NCI-H82 (cell line): ENCODE data around the gene PMEL.
"Not testable (repeated sequence)": the region's sequence is repeated elsewhere in the genome, so short reads cannot be mapped to it uniquely, and the experiment has no call there.

Experiments
- DNase-seq: peaks from one replicate; lab custom pipeline; 2025; lab: John Stamatoyannopoulos, UW

The PMEL gene

GRCh38 chr12:55983232-55983842, 17.5 kb upstream of the PMEL start:
- no peak for DNase-seq

GRCh38 chr12:55982319-55982936, 16.6 kb upstream of the PMEL start:
- DNase-seq, result no peak

GRCh38 chr12:55981882-55982281, 16.0 kb upstream of the PMEL start:
- DNase-seq, result not testable (repeated sequence)

- no peak for DNase-seq
Measured at GRCh38 chr12:55979069-55979468, 13.2 kb upstream of the PMEL start.

GRCh38 chr12:55978393-55978792, 12.6 kb upstream of the PMEL start:
- DNase-seq, result no peak

GRCh38 chr12:55974308-55974730, 8.5 kb upstream of the PMEL start:
- DNase-seq, result peak; percentile 77

GRCh38 chr12:55973599-55974307, 7.9 kb upstream of the PMEL start, which contains the start of gene RAB5B:
TSS of gene RAB5B (plus strand) at chr12:55974078. CDS start at chr12:55986961, 12,883 bp downstream.
- peak; percentile 100 for DNase-seq

- peak; percentile 45 for DNase-seq
Measured at GRCh38 chr12:55972911-55973598, 7.2 kb upstream of the PMEL start.

GRCh38 chr12:55972456-55972855, 6.6 kb upstream of the PMEL start:
- no peak for DNase-seq

- no peak for DNase-seq
Measured at GRCh38 chr12:55972042-55972441, 6.2 kb upstream of the PMEL start.

- DNase-seq, result no peak
Measured at GRCh38 chr12:55970775-55971174, 4.9 kb upstream of the PMEL start.

GRCh38 chr12:55969356-55969755, 3.5 kb upstream of the PMEL start:
- DNase-seq, result no peak

GRCh38 chr12:55966408-55967281, 803 bp upstream of the PMEL start, which contains the start of gene CDK2:
TSS of gene CDK2 (plus strand) at chr12:55966830. CDS start at chr12:55967009, 179 bp downstream.
- DNase-seq, result peak; percentile 93

GRCh38 chr12:55965240-55965639, 602 bp downstream of the PMEL start:
- no peak for DNase-seq

- DNase-seq, result no peak
Measured at GRCh38 chr12:55963760-55964159, 2.1 kb downstream of the PMEL start.

- DNase-seq, result no peak
Measured at GRCh38 chr12:55957106-55957859, 8.6 kb downstream of the PMEL start.

- peak; percentile 60 for DNase-seq
Measured at GRCh38 chr12:55955800-55956508, 9.9 kb downstream of the PMEL start.

- DNase-seq, result no peak
Measured at GRCh38 chr12:55955344-55955743, 10.5 kb downstream of the PMEL start.

GRCh38 chr12:55946553-55946952, 19.3 kb downstream of the PMEL start:
- DNase-seq, result no peak

- no peak for DNase-seq
Measured at GRCh38 chr12:55942577-55943136, 23.2 kb downstream of the PMEL start.
